RCC 7860 (cell line): ENCODE measurements around the gene SEMA5B.

Experiments
- DNase-seq: peaks from one replicate; pipeline ENCODE4 v3.0.0-alpha.2; 2015; ENCODE audit warnings: low spot score
- FAIRE-seq: peaks from 2 replicates; lab custom pipeline; 2012; peaks lifted over from hg19 to GRCh38; lab: Jason Lieb, UNC

SEMA5B gene

DNA sequence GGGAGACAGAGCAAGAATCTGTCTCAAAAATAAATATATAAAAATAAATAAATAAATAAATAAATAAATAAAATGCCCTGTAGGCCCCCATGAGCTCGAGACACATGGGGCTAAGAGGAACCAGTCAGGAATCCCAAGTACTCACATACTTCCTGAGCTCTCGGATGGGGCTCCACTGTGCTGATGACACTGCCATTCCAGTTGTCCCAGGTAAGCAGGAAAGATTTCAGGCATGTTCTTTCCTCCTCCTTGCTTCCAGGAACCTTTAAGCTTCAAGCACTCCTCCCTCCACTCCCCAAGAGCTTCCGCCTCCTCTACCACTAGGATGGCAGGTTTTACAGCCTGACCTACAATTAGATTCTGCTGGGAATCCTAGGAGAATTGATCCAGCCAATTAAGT, 119.3 kb downstream of the SEMA5B start:
- no peak for DNase-seq
- no peak for FAIRE-seq

DNA sequence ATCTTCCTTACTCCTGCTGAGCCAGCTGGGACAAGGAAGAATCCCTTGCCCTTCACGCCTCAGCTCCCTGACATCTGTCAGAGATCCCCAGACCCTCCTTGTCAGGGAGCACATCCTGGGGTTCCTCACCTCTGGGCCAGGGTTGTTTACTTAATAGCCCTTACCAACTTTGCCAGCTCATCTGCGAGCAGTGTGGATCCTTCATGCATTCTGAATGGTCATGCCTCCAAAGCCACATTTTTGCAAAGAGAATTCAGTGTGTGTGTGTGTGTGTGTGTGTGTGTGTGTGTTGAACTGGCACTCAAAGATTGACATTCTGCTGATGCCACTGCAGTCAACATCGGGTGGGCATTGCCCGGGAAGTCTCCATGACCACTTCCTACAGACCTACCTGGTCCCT, 120.1 kb downstream of the SEMA5B start:
- DNase-seq = no peak
- FAIRE-seq = no peak

DNA sequence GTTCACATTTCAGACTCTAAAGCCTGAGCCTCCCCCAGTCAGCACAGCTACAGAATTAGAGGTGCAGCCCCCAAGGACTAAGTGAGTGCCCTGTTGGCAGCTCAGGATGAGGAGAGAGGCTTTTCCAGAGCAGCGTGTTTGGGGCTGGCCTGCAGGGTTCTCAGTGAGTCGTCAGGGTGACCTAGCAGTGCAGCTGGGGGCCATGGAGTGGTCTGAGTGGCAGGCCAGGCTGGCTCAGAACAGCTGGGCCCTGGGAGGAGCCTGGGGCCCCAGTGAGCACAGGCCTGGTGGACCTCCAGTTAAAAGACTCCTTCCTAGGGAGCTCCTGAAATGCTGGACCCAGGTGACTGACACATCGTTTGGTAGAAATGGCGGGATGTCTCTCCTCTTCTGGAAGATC, 124.4 kb downstream of the SEMA5B start:
- DNase-seq (no peak), FAIRE-seq (no peak)

DNA sequence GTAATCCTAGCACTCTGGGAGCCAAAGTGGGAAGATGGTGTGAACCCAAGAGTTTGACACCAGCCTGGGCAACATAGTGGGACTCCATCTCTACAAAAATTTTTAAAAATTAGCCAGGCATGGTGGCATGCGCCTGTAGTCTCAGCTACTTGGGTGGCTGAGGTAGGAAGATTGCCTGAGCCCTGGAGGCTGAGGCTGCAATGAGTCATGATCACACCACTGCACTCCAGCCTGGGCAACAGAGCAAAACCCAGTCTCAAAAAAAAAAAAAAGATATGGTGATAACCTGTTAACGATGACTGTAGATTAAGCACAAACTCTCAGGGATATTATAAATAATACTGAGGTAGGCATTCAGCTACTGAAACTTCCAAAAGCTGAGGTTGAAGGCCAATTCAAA, 125.2 kb downstream of the SEMA5B start:
- DNase-seq (peak; percentile 46), FAIRE-seq (peak; percentile 92)

DNA sequence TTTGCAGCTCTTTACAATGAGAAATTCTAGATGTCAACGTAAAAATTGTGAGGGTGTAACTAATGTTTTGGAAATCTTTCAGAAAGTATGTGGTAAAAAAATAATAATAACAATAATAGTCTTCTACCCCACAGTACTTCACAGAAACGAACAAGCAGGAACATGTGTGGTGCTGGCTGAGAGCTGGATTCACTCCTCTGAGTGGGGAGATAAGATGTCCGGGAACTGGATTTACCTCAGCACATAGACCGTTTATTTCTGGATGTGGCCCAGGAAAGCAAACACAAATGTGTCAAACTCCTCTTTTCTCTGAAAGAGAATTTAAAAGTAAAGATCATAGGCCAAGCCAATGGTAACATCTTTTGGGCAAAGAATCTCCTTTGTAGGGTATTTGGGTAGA, 129.3 kb downstream of the SEMA5B start:
- DNase-seq (no peak), FAIRE-seq (no peak)

DNA sequence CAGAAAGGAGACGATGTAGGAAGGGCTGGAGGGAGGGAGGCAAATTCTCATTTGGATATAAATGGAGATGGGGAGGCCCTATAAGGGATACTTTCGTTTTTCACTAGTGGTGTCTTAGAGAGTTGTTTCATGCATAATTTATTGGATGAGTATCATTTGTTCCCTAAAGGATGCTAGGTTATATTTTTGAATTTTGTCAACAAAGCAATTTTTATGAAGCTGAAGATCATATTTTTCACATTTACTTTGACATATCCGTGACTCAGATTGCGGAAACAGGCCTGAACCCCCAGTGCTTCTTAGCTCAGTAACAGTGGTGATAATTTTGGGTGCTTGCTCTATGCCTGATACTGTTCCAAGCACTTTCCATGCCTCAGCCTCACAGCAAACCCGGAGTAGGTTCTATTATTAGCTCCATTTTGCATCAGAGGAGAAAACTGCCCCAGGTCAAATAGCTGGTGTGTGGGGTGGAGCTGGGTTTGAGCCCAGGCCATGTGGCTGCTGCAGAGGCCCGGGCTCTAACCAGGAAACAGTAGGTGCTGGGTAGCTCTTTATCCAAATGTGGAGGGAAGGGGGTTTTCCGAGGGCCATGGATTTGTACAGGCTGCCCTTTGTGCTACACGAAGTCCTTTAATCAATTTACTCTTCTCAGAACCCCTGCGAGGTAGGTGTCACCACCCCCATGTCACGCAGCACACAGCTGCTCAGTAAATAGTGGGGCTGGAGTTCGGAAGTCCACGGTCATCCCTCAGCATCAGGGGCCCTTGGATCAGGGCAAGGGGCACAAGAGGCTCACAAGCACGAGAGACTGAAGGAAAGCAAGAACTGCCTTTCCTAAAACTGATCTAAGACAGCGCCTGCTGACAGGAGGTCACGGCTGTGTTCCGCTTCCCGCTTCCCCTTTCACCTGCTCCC, 133.6 kb downstream of the SEMA5B start:
- DNase-seq (no peak), FAIRE-seq (no peak)

DNA sequence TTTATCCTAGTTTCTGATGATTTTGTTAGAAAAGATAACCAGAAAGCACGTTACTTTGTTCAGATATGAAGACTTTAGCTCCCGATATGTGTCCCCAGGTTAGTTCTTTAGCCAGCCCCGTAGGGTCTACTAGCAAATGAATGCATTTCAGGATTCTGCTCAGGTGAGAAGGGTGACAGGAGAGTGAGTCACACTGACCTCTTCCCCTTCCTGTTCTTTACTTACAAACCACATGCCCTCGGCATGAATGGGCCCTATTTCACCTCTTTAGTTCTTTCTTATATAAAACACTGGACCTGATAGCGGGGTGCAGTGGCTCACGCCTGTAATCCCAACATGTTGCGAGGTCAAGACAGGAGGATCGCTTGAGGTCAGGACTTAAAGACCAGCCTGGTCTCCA, 134.3 kb downstream of the SEMA5B start:
- FAIRE-seq = no peak
- DNase-seq = no peak

DNA sequence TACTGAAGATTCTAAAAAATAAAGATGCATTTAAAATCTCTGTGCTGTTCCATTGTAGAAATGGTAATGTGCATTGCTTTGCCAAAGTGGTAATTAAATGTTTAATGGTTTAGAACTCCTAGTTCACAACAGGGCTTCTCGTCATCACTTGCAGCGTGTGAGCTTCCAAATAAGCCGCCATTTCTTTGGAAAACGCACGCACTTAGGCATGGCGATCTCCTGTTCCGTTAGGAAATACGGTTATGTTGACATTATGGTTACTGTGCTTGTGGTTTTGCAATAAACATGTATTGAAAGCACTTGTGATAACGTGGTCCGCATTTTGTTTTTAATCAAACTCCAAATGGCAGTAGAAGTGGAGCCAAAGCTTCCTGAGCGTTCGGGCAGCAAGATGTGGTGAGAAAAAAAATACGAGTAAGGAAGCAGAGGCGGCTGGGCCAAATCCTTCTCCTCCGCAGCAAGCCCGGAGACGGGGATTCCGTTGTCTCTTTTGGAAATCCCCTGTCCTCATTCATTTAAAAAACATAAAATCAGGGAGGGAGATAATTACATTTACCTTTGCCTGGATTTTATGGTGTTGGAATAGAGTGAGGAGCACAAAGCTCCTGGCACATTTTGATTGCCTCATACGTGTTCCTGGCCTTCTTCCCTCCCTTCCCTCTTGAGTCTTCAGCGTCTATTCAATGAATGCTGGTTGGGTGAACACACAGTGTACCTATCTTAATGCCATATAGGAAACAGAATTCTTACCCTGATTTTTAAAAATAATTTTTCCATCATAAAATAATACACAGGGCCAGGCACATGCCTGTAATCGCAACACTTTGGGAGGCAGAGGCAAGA, 135.2 kb downstream of the SEMA5B start:
- DNase-seq = no peak
- FAIRE-seq = no peak

DNA sequence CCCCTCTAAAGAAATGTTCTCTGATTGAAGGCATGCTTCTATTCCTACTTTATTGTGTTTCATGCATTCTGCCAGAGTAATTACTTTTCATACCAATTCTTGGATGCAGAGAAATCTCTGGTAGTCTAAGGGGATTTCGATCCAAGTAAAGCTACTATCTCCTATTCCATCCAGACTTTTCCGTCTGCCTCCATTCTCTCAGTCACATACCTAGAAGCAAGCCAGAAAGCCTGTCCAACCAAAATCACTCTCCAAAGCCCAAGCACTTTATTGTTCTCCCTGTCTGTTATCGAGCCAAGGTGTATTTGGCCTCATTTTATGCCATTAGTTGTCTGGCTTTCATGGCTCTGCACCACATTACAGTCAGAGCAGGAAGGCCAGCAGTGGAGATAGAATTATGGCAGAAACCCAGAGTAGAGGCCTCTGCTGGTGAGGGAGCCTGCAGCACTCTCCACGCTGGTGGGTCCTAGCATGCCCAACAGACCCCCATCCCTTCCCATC, 136.8 kb downstream of the SEMA5B start:
- FAIRE-seq = no peak
- no peak for DNase-seq

DNA sequence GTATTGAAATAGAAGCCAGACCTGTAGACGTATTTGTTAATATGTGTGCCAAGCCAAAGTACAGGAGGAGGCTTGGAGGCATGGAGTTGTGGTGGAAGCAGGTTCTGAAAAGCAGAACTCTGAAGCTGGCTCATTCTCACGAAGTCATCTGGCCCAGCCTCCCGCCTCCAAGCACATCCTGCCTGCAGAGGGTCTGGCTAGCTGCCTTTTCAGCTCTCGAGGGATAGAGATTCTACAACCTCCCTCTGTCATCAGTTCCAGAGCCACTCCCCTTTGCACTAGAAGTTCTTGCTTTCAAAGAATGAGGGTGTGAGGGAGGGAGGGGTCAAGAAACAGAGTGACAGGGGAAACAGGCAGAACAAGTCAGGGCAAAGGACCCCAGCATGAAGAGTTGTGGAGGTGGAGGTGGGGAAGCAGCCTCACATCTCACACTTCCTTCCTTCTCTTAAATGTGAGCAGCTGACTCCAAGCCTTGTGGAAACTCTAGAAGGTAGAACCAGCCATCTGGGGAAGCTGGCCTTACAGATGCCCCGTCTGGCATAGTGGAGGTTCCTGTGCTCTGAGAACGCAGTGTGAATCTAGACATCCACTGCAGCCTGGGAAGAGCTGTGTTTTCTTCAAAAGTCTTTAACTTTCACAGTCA, 137.4 kb downstream of the SEMA5B start:
- DNase-seq = no peak
- FAIRE-seq = no peak

DNA sequence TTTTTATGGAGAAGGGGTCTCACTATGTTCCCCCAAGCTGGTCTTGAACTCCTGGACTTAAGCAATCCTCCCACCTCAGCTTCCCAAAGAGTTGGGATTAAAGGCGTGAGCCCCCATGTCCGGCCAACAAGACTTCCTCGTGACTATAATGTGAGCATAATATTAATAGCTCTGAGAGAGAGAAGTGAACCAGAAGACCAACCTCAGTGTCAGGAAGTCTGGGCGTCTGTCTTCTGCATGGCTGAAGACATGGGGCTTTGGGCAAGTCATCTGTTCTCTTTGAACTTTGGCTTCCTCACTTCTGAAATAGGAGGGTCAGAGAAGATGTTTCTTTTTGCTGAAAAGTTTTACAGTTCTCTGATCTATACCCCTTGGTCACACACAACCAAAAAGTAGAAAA, 140.6 kb downstream of the SEMA5B start:
- DNase-seq (no peak), FAIRE-seq (no peak)

DNA sequence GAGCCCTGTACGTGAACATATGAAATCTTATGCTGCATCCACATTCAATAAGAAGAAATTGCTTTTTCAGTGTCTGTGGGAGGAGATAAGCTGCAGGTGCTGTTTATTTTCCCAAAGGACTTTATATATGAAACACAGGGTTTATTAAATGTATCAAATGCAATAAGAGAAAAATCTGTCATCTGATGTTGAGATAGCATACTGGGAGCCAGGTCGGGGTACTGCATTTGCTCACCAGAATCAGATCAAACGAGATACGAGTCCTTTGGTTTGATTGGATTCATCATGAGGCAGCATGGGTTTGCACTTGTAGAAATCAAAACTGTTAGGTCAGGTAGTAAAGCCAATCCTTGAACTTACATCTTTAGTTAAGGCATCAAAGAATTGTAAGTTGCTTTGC, 141.3 kb downstream of the SEMA5B start:
- DNase-seq (no peak), FAIRE-seq (no peak)

DNA sequence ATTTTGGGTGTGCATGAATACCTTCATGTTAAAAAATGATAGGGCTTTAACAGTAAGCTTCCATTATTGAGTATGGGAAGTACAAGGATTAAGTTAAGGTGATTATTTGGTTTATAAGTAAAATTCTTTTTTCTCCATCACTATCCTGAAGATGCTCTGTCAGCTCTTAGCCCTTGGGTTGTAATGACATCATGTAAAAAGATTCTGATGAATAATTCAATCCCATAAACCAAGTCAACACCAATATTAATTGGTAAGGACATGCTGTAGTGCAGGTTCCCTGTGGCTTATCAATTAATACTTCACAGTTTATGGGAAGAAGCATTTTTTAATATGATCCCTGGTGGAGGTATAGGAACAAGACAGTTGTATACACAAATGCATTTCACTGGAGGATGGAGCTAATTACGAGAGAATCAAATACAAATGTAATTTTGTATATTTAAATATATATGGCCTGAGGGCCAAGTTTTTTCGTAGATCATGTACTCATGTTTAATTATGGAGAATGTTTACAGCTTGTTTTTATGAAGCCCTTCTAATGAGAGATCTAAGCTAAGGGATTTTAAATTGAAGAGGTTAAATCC, 145.1 kb downstream of the SEMA5B start:
- DNase-seq (no peak), FAIRE-seq (no peak)

DNA sequence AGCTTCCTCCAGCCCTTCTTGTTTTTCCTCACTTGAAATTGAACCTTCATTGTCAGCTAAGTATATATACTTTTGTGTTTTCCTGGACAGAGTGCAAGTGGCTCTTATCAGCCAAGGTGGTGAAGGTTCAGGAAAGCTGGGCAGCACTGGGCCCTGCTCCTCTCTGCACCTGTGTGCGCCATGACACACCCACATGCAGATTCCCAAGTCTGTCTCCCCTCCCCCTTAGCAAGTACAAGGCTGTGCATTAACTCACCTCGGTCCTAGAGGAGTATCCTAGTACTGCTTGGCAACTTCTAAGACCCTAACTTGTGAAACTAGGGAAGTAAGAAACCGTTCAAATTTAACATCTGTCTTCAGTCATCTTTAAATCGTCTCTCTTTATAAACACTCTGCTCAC, 146.9 kb downstream of the SEMA5B start:
- DNase-seq (no peak), FAIRE-seq (no peak)

DNA sequence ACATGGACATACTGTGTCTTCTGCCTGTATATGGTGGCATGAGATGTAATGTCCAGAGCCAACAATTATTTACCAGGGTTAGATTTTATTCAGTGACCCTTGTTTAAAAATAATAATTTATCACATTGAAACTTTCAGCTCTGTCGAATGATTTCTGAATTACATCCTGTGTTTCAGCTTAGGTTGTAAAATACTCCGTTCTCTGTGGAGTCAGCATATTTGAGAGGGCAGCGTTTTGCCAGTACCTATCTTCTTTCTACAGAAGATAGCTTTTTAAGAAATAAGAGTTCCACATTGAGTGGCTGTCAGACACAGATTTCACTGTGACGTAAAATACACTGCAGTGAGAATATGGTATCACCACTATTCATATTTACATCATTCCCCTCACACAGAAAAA, 147.4 kb downstream of the SEMA5B start:
- DNase-seq (no peak), FAIRE-seq (no peak)

DNA sequence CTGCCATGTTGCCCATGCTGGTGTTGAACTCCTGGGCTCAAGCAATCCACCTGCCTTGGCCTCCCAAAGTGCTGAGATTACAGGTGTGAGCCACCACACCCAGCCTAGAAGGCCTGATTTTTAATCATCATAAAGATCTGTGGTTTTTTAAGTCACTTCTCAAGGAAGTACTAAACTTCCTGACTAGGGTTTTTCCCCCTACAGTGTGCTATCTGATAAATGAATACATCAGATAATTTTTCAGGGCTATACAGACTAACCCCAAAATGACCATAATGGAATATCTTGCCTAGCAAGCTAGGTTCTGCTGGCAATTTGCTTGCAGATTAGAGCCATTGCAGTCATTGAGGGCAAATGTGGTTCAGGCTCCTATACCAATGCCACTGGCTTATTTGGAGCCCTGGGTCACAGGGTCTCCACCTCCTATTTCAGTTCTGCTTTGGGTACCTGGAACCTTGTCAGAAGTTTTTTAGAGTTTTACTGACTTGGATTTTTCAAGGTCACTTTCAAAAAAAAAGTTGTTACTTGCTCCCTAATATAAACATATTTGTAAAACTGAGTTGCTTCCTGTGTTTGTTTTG, 151.9 kb downstream of the SEMA5B start:
- no peak for FAIRE-seq
- DNase-seq = no peak

DNA sequence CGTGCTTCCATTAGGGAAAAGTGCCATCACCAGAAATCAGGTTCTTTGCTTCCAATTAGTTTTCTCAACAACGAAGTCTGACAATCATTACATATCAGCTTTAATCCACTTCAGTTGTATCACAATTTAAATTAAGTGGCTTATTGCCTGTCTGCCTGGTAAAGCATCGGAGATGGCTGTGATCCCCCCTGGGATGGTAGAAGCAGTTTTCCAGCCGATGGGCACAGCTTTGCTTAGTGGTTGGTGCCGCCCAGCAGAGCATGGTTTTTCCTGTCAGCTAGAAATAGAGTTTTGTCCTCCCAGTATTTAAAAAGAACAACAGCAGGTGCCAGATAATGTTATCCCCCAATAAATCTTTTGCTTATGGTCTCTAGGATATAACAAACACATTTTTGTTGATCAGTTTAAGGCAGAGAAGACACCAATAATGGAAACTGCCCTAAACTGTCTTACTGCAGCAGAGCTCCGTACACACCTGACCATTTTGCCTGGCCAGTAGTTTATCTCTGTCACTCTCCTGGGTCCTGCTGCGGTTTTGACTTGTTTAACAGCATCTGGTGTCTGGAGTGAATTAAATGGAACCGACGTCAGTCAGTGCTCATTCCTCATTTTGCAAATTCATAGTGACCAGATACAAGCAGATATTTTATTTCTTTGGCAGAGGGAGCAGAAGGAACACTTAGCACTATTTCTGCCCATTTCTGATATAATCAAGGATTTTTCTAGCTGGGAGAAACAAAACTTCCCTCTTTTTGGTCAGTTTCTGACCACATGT, 153.6 kb downstream of the SEMA5B start:
- DNase-seq (no peak), FAIRE-seq (no peak)

DNA sequence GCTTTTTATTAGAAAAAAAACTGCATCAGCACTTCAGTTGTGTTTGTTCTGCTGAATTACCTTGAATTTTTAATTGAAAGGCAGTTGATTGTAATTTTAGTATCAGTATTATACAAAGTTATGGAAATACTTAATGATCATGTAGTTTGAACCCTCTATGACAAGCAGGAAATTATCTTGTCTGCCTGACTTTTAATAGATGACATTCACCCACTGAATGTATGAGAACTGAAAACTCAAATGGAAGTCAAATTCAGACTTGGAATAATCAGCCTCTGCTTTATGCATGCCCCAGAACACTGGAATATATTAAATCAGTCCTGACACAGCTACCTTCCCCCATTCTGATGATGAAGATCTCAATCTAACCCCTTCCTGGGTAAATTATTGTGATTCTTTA, 159.2 kb downstream of the SEMA5B start:
- DNase-seq = no peak

DNA sequence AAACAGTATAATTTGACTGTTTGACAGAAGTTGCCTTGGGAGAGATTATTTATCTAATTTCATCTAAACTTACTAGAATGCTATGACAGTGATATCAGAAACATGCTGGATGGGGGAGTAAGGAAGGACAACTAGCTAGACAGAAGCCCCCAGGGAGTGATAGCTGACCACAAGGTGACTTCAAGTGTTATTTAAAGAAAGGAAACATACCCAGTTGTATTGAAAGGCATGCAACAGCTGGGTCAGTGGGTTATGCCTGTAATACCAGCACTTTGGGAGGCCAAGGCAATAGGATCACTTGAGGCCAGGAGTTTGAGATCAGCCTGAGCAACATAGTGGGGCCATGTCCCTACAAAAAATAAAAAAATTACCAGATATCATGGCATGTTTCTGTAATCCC, 163.1 kb downstream of the SEMA5B start:
- DNase-seq (no peak), FAIRE-seq (no peak)

More for the DNA sequence above, 159.2 kb downstream of the SEMA5B start:
- no peak for FAIRE-seq

DNA sequence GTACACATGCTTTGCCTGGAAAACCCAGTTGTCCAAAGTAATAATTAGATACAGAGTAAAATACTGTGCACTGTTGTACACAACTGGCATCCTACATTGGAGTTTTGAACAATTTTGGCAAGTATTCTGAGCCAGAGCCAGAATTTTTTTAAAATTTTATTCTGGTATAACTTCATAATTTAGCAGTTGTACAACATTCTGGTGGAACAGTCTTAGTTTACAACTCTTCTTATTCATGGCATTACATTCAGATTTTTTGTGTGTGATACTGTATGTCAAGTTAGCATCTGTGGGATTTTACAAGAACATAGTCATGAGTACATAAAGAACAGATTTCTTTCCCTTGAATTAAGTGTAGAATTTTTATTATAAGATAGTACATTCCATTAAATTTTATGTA, 165.2 kb downstream of the SEMA5B start:
- FAIRE-seq = no peak
- DNase-seq = no peak
